DMS153 treated with DMSO at 0.1 percent for 48 hours (cell line): Measurements from ENCODE around the gene ETV3.
"Not testable (repeated sequence)": the region's sequence is repeated elsewhere in the genome, so short reads cannot be mapped to it uniquely, and the experiment has no call there.

ENCODE experiments used
- DNase-seq: peaks from one replicate; lab custom pipeline; 2025; ENCODE audit not compliant: unreplicated experiment; lab: John Stamatoyannopoulos, UW

ETV3 gene

GRCh38 chr1:157138220-157139051 lies at the start of gene ETV3:
Gene ETV3, minus strand, starts transcription at chr1:157138395. Its CDS starts 2,043 bp downstream, at chr1:157136352.
- DNase-seq: peak; percentile 96

DNA sequence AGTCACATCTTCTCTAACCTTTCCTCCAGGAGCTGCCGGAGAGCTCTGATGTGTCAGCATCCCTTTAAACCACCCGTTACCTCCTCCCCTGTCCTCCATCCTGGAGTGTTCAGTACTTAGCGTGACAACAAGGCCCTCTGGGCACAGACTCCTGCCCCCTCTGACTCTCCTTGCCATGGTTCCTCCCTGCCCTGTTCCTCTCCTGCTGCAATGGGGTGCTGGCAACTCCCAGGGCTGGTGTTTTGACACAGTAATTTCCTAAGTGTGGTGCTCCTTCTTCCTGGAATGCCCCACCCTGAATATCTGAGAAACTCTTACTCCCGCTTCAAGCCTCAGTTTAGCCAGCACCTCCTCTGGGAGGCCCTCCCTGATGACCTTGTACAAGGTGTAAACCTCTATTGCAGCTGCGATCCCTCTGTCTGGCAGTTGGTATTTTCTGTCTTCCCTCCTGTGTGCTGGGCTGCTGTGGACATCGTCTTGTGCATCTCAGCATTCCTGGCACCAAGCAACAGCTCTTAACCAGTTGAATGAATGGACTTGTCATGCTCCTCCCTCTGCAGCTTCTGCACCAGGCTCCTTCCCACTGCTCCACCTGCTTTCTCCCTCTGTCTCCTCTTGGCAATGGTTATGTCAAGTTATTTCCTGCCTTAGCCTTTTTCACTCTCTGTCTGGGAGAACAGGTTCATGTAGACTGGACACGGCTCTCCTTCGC lies 48.2 kb upstream of the ETV3 start:
- DNase-seq: no peak

DNA sequence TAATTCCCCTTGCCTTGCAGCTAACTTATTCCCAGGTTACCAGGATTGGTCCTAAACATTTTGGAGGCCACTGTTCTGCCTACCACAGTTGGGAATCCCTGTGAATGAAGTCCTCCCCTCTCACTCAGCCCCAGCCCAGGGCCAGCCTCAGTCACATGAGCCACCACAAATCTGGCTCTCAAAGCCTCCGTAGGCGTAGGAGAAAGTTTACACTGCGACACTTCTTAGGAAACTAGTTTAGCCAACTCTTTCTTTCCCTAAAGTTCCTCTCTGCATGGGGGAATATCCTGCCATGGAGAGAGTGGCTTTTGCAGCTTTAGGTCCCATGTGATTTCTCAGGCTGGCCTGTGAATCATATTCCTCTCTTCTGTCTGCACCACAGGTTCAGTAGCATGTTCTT lies 45.7 kb upstream of the ETV3 start:
- DNase-seq: no peak

GRCh38 chr1:157182371-157182770 lies 44.2 kb upstream of the ETV3 start:
- DNase-seq: not testable (repeated sequence)

DNA sequence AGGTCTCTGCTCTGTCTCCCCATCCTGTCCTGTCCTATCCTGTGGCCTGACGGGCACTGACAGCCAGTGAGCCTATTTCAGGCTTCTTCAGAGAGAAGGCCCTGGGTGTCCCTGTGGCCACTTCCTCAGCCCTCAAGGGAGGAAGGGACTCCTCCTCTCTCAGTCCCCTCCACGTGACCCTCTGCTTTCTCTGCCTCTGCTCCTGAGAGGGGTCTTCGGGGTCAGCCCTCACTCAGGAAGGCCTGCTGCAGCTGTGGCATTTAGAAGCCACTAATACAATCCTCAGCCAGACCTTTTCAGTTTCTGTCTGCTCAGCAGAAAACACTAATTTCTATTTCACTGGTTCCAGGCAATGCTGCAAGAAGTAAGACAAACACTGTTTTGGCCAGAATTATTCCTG lies 43.6 kb upstream of the ETV3 start:
- DNase-seq: no peak

DNA sequence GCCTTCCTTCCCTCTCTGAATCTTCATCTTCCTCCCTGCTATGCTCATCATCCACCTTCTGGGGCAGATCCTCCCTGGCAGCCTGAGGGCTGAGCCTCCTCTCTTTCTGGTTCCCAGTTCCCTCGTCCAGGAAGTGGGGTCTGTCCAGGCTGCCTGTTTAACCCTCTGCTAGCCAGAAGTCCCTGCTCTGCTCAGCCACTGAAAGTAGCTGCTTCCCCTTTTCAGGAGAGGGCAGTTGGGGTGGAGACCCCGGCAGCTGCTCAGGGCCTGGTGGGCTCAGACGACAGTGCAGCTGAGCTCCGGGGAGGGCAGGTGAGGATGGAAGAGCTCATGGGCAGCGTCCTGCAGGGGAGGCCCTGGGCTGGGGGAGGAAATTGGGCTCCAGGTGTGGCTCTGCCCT lies 43.1 kb upstream of the ETV3 start:
- no peak for DNase-seq

- no peak for DNase-seq
These were observed 40.3 kb upstream of the ETV3 start for GRCh38 chr1:157178490-157178889.

GRCh38 chr1:157177733-157178394 lies 39.7 kb upstream of the ETV3 start:
- no peak for DNase-seq

DNA sequence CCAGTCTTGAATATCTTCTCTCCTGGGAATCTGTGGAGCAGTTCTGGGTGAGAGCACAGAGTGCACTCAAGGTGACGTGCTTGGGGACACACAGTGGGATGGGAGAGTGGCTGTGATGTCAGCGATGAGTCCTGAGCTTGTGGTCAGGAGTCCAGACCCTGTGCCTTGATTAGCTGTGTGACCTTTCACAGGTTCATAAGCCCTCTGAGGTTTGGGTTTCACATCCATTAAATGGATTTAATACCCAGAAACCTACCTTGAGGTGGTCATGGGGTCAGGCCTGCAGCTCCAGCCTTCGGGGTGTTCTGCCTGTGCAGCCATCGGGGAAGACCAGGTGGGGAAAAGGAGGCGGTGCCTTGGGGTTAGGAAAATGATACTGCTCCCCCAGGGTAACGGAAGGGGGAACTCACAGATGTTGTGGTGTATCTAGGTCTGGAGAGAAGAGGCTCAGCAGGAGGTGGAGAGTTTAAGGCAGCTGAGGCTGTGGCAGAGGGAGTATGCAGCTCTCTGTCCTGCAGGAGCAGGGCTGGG lies 38.5 kb upstream of the ETV3 start:
- no peak for DNase-seq

DNA sequence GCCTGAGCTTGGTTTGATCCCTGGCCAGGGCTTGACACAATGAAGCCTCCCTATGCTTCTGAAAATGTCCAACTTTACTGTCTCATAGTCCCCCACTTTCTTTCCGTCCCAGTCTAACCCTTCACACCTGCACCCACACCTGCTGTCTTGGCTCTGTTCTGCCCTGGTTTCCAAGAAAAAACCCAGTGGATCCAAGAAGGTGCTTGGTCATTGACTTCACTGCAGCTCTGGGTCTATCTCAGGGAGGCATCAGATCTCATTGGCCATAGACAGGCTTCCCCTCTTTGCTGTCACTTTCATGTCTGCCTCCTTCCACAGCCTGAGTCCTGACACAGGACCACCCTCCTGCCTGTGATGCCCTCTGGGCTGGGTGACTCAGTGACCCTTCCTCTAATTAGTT lies 37.8 kb upstream of the ETV3 start:
- DNase-seq: no peak

DNA sequence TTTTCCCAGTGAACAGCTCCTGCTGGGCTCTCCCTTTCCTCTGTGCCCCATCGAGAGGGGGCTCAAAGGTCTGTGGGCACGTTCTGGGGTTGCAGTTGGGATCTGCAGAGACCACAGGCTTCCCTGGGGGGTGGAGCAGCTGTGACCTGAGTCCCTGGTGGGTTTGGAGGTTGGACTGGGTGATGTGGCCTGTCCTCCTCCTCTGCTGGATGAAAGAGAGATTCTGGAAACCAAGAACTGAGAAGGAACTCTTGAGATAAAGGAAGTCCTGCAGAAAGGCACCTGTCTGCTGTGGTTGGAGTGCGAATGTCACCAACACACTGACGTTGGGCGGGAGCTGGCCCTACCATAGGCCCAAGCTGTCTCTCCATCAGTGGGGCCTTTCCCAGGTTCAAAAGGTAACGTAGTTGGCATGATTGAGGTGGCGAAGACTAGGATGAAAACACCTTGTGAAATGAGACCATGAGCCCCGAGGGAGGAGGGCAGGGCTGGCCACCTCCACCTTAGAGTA lies 35.8 kb upstream of the ETV3 start:
- no peak for DNase-seq

DNA sequence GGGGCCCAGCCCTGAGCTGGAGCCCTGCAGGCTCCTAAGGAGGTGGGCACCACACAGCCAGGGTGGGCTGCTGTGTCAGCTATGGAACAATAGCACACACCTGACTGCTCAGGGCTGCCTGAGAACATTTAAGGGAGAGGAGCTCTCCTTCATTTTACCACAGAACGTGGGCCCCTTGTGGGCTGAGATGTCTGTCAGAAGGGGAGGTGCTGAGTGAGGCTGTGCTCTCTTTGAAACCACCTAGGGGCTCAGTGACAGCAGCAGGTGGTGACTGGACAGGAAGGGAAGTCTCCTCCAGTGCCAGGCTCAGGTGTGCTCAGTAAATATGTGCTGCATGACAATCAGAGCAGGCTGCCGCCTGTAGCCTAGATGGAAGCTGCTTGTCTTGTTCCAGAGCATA lies 35.0 kb upstream of the ETV3 start:
- not testable (repeated sequence) for DNase-seq

GRCh38 chr1:157172591-157172990 lies 34.4 kb upstream of the ETV3 start:
- DNase-seq: not testable (repeated sequence)

DNA sequence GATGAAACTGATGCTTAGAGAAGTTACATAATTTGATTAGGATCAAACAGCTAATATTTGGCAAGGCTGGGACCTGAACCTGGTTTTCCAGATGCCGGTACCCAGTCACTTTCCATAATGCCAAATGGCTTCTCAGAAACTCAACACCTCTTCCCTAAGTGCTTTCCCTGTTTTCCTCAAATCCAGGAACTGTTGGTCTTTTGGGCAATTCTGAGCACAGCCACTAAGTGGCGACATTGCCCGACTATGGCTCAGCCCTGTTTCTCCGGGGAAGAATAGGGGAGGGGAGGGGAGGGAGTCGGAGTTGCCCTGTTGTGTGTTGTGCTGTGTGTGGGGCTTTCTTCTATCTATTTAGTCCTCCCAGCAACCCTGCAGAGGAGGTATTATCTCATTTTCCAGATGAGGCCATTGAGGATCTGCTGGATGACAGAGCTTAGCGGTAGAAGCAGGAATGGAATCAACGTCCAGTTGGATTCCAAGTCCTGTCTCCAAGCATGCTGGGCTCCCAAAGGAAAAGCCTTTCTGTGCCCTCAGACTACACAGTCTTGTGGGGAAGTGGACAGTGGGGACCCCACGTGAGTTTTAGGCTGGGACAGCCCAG lies 33.8 kb upstream of the ETV3 start:
- DNase-seq: not testable (repeated sequence)

DNA sequence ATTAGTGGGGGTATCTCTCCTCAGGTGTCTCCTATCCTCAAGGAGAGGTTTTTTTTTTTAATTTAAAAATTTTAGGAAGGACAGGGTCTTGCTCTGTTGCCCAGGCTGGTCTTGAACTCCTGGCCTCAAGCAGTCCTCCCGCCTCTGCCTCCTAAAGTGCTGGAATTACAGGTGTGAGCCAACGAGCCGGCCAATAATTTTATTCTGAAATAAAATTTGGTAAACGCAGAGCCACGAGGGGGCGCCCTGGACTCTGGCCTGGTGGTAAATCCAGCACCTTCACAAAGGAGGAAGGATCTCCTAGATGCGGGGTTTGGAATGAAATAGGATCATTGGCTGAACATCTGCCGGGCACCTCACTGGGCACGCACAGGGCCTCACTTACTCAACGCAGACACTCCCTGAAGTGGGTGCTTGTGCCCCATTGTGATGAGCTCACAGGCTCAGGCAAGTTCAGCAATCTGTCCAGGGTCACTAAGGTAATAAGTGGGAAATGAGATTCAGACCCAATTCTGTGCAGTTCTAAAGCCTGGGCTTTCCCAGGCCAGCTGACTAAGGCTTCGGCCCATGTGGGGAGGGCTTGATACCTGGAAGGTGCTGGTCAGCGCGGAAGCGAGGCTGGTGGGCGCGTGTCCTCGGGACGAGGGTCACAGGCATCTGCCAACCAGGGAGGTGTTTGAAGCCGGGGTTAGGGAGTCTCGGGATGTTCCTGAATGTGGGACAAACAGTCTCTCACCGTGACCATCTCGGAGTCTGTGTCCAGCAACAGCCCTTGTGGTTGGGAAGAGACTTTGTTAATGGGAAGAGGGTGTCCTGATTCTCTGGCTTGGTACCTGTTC lies 32.7 kb upstream of the ETV3 start:
- peak; percentile 42 for DNase-seq

DNA sequence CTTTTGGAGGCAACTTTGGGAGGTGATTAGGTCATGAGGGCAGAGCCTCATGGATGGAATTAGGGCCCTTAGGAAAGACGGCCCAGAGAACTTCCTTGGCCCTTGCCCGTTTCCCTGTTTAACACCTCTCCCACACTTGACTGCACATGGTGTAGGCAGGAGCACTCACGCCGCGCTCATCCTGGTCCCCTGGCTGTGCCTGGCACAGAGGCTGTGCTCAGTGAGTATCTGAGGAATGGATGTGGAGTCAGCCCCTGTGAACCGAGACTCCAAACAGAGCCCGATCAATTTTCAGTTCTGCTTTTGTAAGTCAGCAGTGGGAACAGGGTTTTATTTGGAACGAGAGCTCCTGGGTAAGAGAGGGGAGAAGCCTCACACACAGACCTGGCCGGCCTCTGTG lies 29.8 kb upstream of the ETV3 start:
- no peak for DNase-seq

DNA sequence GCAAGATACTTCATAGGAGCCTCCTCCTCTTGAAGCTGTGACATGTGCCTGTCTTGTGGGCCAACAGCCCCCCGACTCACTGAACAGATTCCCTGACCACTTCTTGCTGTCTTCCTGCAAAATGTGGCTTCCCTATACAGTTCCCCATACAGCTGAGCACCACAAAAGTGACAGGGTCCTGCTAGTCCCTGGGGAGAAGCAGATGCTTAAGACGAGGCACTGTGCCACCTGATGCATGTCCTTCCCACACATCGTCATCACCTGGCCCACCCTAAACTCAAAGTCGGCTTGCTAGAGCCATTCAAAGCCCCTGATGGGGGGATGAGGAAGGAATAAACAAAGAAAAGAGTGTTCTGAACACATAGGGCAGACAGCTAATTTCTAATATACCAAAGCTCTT lies 29.2 kb upstream of the ETV3 start:
- no peak for DNase-seq

DNA sequence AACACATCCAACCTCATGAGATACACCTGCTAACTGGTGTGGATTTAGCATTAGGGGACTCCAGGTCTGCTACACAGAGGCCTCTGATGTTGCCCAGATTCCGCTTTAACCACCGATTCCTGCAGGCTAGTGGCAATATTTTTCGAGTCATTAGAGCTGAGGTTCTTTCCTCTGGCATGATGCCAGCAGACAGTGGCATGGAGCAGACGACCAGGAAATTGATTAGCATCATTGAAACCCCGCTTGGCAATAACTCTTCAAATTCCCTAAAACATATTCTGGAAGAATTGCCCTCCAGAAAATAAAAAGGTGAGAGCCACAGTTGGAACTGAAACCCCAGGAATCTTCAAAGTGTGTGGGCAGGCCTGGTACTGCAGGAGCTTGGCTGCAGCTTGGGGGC lies 28.4 kb upstream of the ETV3 start:
- no peak for DNase-seq

DNA sequence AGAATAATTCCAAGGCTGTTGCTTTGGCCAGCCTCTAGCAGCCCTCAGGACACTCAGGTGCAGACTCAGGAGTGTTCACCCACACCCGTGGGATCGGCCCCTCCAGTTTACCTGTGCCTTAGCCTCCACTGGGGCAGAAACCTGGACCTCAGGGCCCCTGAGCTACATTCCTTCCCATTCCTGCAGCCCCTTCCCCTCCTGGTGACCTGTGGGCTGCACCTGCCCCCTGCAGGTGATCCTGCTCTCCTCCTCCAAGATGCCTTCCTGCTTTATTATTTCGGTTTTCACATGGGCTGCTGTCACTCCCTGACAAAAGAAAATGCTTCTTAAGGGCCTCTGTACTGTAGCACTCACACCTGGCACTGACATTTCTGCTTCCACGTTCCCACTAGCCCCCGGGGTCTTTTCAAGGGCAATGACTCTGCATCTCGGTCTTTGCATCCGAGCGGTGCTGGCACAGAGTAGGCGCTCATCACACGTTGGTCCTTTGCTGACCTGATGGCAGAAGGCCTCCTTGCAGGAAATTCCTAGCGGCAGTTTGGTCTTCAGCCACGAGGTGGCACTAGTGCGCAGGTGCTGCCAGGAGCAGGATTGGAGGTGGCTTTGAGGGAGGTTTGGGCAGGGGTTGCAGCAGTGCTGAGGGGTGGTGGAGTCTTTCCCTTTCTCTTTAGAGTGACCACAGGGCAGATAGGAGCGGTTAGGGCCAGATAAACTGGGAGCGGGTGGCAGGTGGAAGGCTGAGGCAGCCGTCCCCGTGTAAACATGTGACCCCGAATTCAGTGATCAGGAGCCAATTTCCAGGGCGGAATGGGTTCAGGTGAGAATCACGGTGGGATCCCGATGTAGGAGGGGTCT lies 25.3 kb upstream of the ETV3 start:
- peak; percentile 50 for DNase-seq
